Hepatocyte (in vitro differentiated cells): Measurements from ENCODE around the gene PTPRN2. TPM values are rescaled to one million over a fixed set of nuclear protein-coding genes. Genes with fewer than 3 reads are reported as not detected.

Experiments
- DNase-seq: peaks from one replicate; pipeline ENCODE4 v3.0.0-alpha.2; 2016; ENCODE audit warnings: low spot score
- H2AFZ ChIP-seq: fragments of 200-600 bp; sonication (generic); 2 replicates; pipeline ENCODE4 v1.6.0; 2016; ENCODE audit warnings: antibody characterized with exemption, mild to moderate bottlenecking
- H3K27ac ChIP-seq: fragments of 200-600 bp; sonication (generic); 2 replicates; pipeline ENCODE4 v1.5.1; 2016; ENCODE audit warnings: mild to moderate bottlenecking
- H3K27me3 ChIP-seq: fragments of 200-600 bp; sonication (generic); 2 replicates; pipeline ENCODE4 v1.6.1; 2016
- H3K36me3 ChIP-seq: fragments of 200-600 bp; sonication (generic); replicated peaks from 2 replicates; pipeline ENCODE4 v1.5.1; 2016; ENCODE audit warnings: low read depth; ENCODE audit not compliant: insufficient read depth
- H3K4me1 ChIP-seq: fragments of 200-600 bp; sonication (generic); 2 replicates; pipeline ENCODE4 v1.5.1; 2016; ENCODE audit warnings: mild to moderate bottlenecking, moderate library complexity; ENCODE audit not compliant: insufficient read depth
- H3K4me2 ChIP-seq: fragments of 200-600 bp; sonication (generic); 2 replicates; pipeline ENCODE4 v1.6.0; 2016
- H3K4me3 ChIP-seq: fragments of 200-600 bp; sonication (generic); 2 replicates; pipeline ENCODE4 v1.5.1; 2016; ENCODE audit warnings: mild to moderate bottlenecking
- H3K79me2 ChIP-seq: fragments of 200-600 bp; sonication (generic); 2 replicates; pipeline ENCODE4 v1.6.0; 2017; ENCODE audit warnings: mild to moderate bottlenecking
- H3K9me2 ChIP-seq: fragments of 200-600 bp; sonication (generic); replicated peaks from 2 replicates; pipeline ENCODE4 v1.6.0; 2017; ENCODE audit warnings: mild to moderate bottlenecking; ENCODE audit not compliant: insufficient read depth
- H3K9me3 ChIP-seq: fragments of 200-600 bp; sonication (generic); 2 replicates; pipeline ENCODE4 v1.5.1; 2016; ENCODE audit warnings: low read depth, mild to moderate bottlenecking
- H4K20me1 ChIP-seq: fragments of 200-600 bp; sonication (generic); 2 replicates; pipeline ENCODE4 v1.6.0; 2016; ENCODE audit warnings: mild to moderate bottlenecking; ENCODE audit not compliant: insufficient read depth, poor library complexity, severe bottlenecking
- CTCF ChIP-seq: fragments of 200-600 bp; sonication (generic); IDR thresholded peaks from 2 replicates; pipeline ENCODE4 v1.5.1; 2016; ENCODE audit warnings: antibody characterized with exemption, mild to moderate bottlenecking; ENCODE audit not compliant: poor library complexity
- EZH2 ChIP-seq: fragments of 200-600 bp; sonication (generic); IDR thresholded peaks from 2 replicates; pipeline ENCODE4 v1.6.1; 2016; ENCODE audit warnings: antibody characterized with exemption, mild to moderate bottlenecking, borderline replicate concordance
- EZH2phosphoT487 ChIP-seq: fragments of 200-600 bp; sonication (generic); IDR thresholded peaks from one replicate; pipeline ENCODE4 v1.6.1; 2018; ENCODE audit warnings: antibody characterized with exemption, mild to moderate bottlenecking, low read depth, moderate library complexity; ENCODE audit not compliant: unreplicated experiment, severe bottlenecking
- WGBS: methylation state at CpG from one replicate; pipeline ENCODE4 v1.1.6; 2016; ENCODE audit warnings: low lambda C conversion rate; ENCODE audit errors: missing lambda C conversion rate; 5-methylcytosine and 5-hydroxymethylcytosine counted together
- polyA plus RNA-seq: library from polyadenylated mRNA; unstranded; fragments of >200 nt; fragmentation: Nextera tagmentation; extraction: Ambion mirVana; gene quantifications from 2 replicates; pipeline ENCODE4 v1.2.1, GENCODE V29; 2016
- total RNA-seq: library from RNA; depleted of rRNA; stranded (reverse); fragments of >200 nt; gene quantifications from 2 replicates; pipeline ENCODE4 v1.2.3, GENCODE V29; 2014

PTPRN2 gene
- total and polyA plus RNA-seq, 2 experiments from 2014 or later = 2.1 to 3.3 TPM

- WGBS = 92% methylated on average over 24 of the region's 28 CpGs
- TF ChIP-seq CTCF (no peak), EZH2phosphoT487 (no peak), EZH2 (no peak)
- H4K20me1 ChIP-seq = no peaks in the 10 kb centered on the region
- H3K36me3 ChIP-seq = no peaks in the 10 kb centered on the region
- no peak overlapping the region for H3K27ac ChIP-seq
- no peak overlapping the region for H3K4me2 ChIP-seq
- no peaks in the 10 kb centered on the region for H3K9me3 ChIP-seq
- H3K27me3 ChIP-seq = no peaks in the 10 kb centered on the region
- DNase-seq = no peak
- H3K9me2 ChIP-seq = no peaks in the 10 kb centered on the region
- peaks cover 6% of the 10 kb centered on the region for H3K4me1 ChIP-seq
- H3K4me3 ChIP-seq = no peak overlapping the region
- H3K79me2 ChIP-seq = no peaks in the 10 kb centered on the region
- no peak overlapping the region for H2AFZ ChIP-seq
Observed at GRCh38 chr7:158268816-158269535, 318.6 kb downstream of the PTPRN2 start.

GRCh38 chr7:158267742-158268435, 319.7 kb downstream of the PTPRN2 start:
- DNase-seq = no peak
- no peak overlapping the region for H3K4me3 ChIP-seq
- no peaks in the 10 kb centered on the region for H3K36me3 ChIP-seq
- H4K20me1 ChIP-seq = no peaks in the 10 kb centered on the region
- H3K9me2 ChIP-seq = no peaks in the 10 kb centered on the region
- H3K27ac ChIP-seq = no peak overlapping the region
- H2AFZ ChIP-seq = no peak overlapping the region
- H3K4me1 ChIP-seq = peaks cover 6% of the 10 kb centered on the region
- TF ChIP-seq EZH2phosphoT487 (no peak), EZH2 (no peak), CTCF (no peak)
- H3K9me3 ChIP-seq = no peaks in the 10 kb centered on the region
- no peaks in the 10 kb centered on the region for H3K79me2 ChIP-seq
- H3K27me3 ChIP-seq = no peaks in the 10 kb centered on the region
- no peak overlapping the region for H3K4me2 ChIP-seq
- WGBS = 93% methylated on average over 29 of the region's 29 CpGs

- DNase-seq = no peak
- WGBS = 78% methylated on average over 30 of the region's 30 CpGs
- H3K4me3 ChIP-seq = no peak overlapping the region
- H2AFZ ChIP-seq = no peak overlapping the region
- no peaks in the 10 kb centered on the region for H3K9me3 ChIP-seq
- no peaks in the 10 kb centered on the region for H3K9me2 ChIP-seq
- no peak overlapping the region for H3K4me2 ChIP-seq
- H3K27ac ChIP-seq = no peak overlapping the region
- peaks cover 6% of the 10 kb centered on the region for H3K4me1 ChIP-seq
- TF ChIP-seq CTCF (no peak), EZH2phosphoT487 (no peak), EZH2 (no peak)
- H3K27me3 ChIP-seq = no peaks in the 10 kb centered on the region
- H4K20me1 ChIP-seq = no peaks in the 10 kb centered on the region
- H3K79me2 ChIP-seq = no peaks in the 10 kb centered on the region
- H3K36me3 ChIP-seq = no peaks in the 10 kb centered on the region
Observed at GRCh38 chr7:158266817-158267741, 320.5 kb downstream of the PTPRN2 start.
